OCI-LY7 (cell line): Measurements from ENCODE around the gene ARHGEF19.

Experiments
- EZH2phosphoT487 ChIP-seq: fragments of 200-600 bp; sonication (generic); IDR thresholded peaks from 2 replicates; pipeline ENCODE4 v1.6.1; 2018; ENCODE audit warnings: low read depth, borderline replicate concordance, mild to moderate bottlenecking, mixed run types, antibody characterized with exemption, low read length, moderate library complexity, mixed read lengths
- TF ChIP-seq, protein P1 (sequence below): fragments of 200-600 bp; sonication (generic); conservative IDR thresholded peaks from 2 replicates; pipeline ENCODE4 v1.5.1; 2014; ENCODE audit warnings: mild to moderate bottlenecking, antibody characterized with exemption, low read length, moderate library complexity, mixed read lengths

DNA sequence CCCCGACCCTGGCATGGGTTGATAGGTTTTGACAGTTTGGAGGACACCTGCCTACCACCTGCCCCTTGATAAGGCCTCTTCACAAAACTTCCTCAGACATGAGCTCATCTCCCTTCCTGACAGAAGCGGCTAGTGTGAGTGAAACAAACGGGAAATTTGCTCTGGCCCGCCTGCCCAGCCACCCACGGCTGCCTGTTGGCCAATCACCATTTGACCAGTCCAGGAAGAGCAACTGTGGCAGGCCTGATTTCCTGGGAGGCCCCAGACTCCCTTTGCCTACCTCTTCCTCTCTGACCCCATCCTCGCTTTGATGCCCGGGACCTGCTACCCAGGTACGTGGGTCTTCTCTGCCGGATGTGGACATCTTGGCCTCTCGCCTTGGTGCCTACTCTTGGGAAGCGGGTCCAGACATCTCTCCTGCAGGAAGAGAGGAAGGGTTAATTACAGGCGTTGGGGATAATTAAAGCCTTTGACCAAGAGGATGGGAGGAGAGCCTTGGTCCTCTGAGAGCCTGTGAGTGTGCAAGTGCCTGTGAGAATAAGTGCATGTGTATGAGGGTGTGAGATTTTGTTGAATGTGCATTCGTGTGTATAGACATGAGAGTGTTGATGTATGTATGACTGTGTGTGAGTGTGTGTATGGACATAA is 55.5 kb downstream of the ARHGEF19 start:
- TF ChIP-seq, protein P1, sequence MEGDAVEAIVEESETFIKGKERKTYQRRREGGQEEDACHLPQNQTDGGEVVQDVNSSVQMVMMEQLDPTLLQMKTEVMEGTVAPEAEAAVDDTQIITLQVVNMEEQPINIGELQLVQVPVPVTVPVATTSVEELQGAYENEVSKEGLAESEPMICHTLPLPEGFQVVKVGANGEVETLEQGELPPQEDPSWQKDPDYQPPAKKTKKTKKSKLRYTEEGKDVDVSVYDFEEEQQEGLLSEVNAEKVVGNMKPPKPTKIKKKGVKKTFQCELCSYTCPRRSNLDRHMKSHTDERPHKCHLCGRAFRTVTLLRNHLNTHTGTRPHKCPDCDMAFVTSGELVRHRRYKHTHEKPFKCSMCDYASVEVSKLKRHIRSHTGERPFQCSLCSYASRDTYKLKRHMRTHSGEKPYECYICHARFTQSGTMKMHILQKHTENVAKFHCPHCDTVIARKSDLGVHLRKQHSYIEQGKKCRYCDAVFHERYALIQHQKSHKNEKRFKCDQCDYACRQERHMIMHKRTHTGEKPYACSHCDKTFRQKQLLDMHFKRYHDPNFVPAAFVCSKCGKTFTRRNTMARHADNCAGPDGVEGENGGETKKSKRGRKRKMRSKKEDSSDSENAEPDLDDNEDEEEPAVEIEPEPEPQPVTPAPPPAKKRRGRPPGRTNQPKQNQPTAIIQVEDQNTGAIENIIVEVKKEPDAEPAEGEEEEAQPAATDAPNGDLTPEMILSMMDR: no peak
- no peak for TF ChIP-seq EZH2phosphoT487
